Natural killer cell (primary cell): ENCODE results near the gene PRDM16. TPM values are rescaled to one million over a fixed set of nuclear protein-coding genes. Genes with fewer than 3 reads are reported as not detected.
"Not testable (repeated sequence)": the region's sequence is repeated elsewhere in the genome, so short reads cannot be mapped to it uniquely, and the experiment has no call there.

Experiments used
- ATAC-seq, 3 donors: fragments of 150-1000 bp in 2 of 3; fragments of 200-7000 bp in 1 of 3; cut with Tn5 transposase; 1 replicate in 1 of 3; 2 replicates in 2 of 3; pipeline ENCODE4 v1.10.0; 2021; ENCODE audit warnings: mild to moderate bottlenecking in 2 of 3, moderate library complexity in 2 of 3
- DNase-seq, 2 donors: peaks; one replicate each; pipeline versions ENCODE4 v3.0.0 to v3.0.0-alpha.2; 2013 to 2021; ENCODE audit warnings: mixed read lengths in 1 of 2
- H3K27ac ChIP-seq: one replicate; pipeline ENCODE4 v1.5.1; 2013; ENCODE audit warnings: mild to moderate bottlenecking, low read length
- H3K27me3 ChIP-seq: one replicate; pipeline ENCODE4 v1.6.1; 2013; ENCODE audit warnings: low read length; ENCODE audit not compliant: control insufficient read depth, insufficient read depth
- H3K36me3 ChIP-seq: one replicate; pipeline ENCODE4 v1.6.1; 2013; ENCODE audit warnings: low read length; ENCODE audit not compliant: control insufficient read depth, insufficient read depth
- H3K4me1 ChIP-seq: one replicate; pipeline ENCODE4 v1.6.1; 2013; ENCODE audit warnings: low read length; ENCODE audit not compliant: control insufficient read depth, insufficient read depth
- H3K4me3 ChIP-seq: one replicate; pipeline ENCODE4 v1.5.1; 2013; ENCODE audit warnings: low read length
- H3K9me3 ChIP-seq: one replicate; pipeline ENCODE4 v1.6.1; 2013; ENCODE audit warnings: low read length; ENCODE audit not compliant: control insufficient read depth, insufficient read depth
- H3K27ac Mint-ChIP-seq, 2 donors: one replicate each; pipeline ENCODE4 v1.8.0; 2022; ENCODE audit warnings: mild to moderate bottlenecking in 2 of 2, mixed read lengths in 2 of 2, moderate library complexity in 1 of 2
- H3K27me3 Mint-ChIP-seq, 2 donors: one replicate each; pipeline ENCODE4 v1.8.0; 2022; ENCODE audit warnings: low read depth in 2 of 2, mixed read lengths in 2 of 2
- H3K36me3 Mint-ChIP-seq: one replicate; pipeline ENCODE4 v1.8.0; 2022; ENCODE audit warnings: mixed read lengths
- H3K4me1 Mint-ChIP-seq, 2 donors: one replicate each; pipeline ENCODE4 v1.8.0; 2022; ENCODE audit warnings: mixed read lengths in 2 of 2
- H3K4me3 Mint-ChIP-seq: one replicate; pipeline ENCODE4 v1.8.0; 2022; ENCODE audit warnings: mild to moderate bottlenecking, moderate library complexity, mixed read lengths
- H3K9me3 Mint-ChIP-seq, 2 donors: one replicate each; pipeline ENCODE4 v1.8.0; 2022; ENCODE audit warnings: mixed read lengths in 2 of 2
- WGBS: methylation state at CpG from one replicate; pipeline ENCODE4 v1.1.7; 2013; ENCODE audit warnings: missing lambda C conversion rate; ENCODE audit not compliant: insufficient coverage; 5-methylcytosine and 5-hydroxymethylcytosine counted together
- intact Hi-C: fragments of 100-400 bp; cut with micrococcal nuclease; formaldehyde crosslinking; loops from one replicate; pipeline ENCODE4 v1.14.2; 2022
- total RNA-seq, 4 donors: library from RNA; stranded (reverse); fragments of 120-200 nt in 1 of 4; gene quantifications; one replicate each; pipeline versions ENCODE4 v1.2.3 to v1.2.4, GENCODE V29; 2013 to 2022
- TF ChIP-seq, protein P1 (sequence below): fragments of 200-600 bp; IDR thresholded peaks from one replicate; pipeline ENCODE4 v1.8.0; 2022; ENCODE audit warnings: antibody characterized with exemption

Gene PRDM16
- total RNA-seq, 3 donors from 2014 or later (not counting 1 experiment from before 2014, with no cell fraction given): 0.25 to 0.64 TPM; not detected in 1

DNA sequence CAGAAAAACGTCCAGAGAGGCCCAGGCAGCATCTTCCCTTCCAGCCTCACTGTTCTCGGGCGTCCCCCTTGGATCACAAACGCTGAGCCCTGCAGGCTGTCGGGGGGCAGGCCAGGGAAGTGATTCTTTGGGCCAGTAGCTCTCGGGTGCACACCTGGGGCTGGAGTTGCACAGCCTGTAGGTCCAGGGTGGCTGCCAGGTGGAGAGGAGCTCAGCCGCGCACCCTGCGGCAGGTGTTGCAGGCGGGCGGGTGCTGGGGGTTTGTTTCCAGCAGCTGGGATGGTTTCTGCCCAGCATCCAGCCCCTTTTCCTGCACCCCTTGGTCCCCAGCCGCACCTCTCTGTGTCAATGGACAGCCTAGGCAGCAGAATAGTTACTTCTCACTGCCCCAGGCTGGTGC, 15.7 kb downstream of the PRDM16 start:
- no peak for ATAC-seq
- peaks cover 0 to 3% of the 10 kb centered on the region in 2 donors for H3K27me3 Mint-ChIP-seq
- no peaks in the 10 kb centered on the region for H3K9me3 Mint-ChIP-seq
- 90% methylated on average over 12 of the region's 12 CpGs for WGBS
- intact Hi-C loops: no loop called here
- H3K4me3 Mint-ChIP-seq: no peak overlapping the region
- TF ChIP-seq, protein P1, sequence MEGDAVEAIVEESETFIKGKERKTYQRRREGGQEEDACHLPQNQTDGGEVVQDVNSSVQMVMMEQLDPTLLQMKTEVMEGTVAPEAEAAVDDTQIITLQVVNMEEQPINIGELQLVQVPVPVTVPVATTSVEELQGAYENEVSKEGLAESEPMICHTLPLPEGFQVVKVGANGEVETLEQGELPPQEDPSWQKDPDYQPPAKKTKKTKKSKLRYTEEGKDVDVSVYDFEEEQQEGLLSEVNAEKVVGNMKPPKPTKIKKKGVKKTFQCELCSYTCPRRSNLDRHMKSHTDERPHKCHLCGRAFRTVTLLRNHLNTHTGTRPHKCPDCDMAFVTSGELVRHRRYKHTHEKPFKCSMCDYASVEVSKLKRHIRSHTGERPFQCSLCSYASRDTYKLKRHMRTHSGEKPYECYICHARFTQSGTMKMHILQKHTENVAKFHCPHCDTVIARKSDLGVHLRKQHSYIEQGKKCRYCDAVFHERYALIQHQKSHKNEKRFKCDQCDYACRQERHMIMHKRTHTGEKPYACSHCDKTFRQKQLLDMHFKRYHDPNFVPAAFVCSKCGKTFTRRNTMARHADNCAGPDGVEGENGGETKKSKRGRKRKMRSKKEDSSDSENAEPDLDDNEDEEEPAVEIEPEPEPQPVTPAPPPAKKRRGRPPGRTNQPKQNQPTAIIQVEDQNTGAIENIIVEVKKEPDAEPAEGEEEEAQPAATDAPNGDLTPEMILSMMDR: no peak
- no peaks in the 10 kb centered on the region for H3K4me1 ChIP-seq
- no peaks in the 10 kb centered on the region for H3K36me3 Mint-ChIP-seq
- H3K27ac ChIP-seq: no peak overlapping the region
- DNase-seq: no peak
- no peaks in the 10 kb centered on the region for H3K9me3 ChIP-seq
- no peaks in the 10 kb centered on the region for H3K4me1 Mint-ChIP-seq
- H3K27ac Mint-ChIP-seq: no peak overlapping the region
- H3K4me3 ChIP-seq: no peak overlapping the region
- no peaks in the 10 kb centered on the region for H3K27me3 ChIP-seq
- no peaks in the 10 kb centered on the region for H3K36me3 ChIP-seq

DNA sequence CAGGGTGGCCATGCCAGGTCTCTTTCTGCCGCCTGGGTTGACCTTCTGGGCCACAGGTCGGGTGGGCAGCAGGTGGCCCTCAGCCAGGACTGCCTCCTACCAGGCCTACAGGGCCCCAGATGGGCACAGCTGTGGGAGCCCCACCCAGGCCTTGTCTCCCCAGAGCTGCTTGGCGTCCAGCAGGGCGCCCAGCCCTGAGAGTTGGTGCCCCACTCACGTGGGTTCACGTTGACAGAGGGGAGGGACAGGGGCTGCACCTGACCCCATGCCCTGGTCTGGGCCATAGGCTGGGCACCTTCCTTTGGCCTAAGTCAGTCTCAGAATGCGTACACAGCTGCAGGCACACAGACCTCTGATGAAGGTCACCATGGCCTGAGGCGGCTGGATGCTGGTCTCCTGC, 16.7 kb downstream of the PRDM16 start:
- H3K4me3 ChIP-seq: no peak overlapping the region
- H3K9me3 ChIP-seq: no peaks in the 10 kb centered on the region
- Mint-ChIP-seq H3K27ac (no peak overlapping the region), H3K9me3 (no peaks in the 10 kb centered on the region), H3K4me1 (no peaks in the 10 kb centered on the region), H3K36me3 (no peaks in the 10 kb centered on the region), H3K27me3 (no peaks in the 10 kb centered on the region), H3K4me3 (no peak overlapping the region)
- TF ChIP-seq, protein P1: no peak
- H3K36me3 ChIP-seq: no peaks in the 10 kb centered on the region
- no peaks in the 10 kb centered on the region for H3K4me1 ChIP-seq
- no peaks in the 10 kb centered on the region for H3K27me3 ChIP-seq
- ATAC-seq: no peak
- H3K27ac ChIP-seq: no peak overlapping the region
- DNase-seq: no peak
- intact Hi-C loops: no loop called here
- 65% methylated on average over 8 of the region's 8 CpGs for WGBS

DNA sequence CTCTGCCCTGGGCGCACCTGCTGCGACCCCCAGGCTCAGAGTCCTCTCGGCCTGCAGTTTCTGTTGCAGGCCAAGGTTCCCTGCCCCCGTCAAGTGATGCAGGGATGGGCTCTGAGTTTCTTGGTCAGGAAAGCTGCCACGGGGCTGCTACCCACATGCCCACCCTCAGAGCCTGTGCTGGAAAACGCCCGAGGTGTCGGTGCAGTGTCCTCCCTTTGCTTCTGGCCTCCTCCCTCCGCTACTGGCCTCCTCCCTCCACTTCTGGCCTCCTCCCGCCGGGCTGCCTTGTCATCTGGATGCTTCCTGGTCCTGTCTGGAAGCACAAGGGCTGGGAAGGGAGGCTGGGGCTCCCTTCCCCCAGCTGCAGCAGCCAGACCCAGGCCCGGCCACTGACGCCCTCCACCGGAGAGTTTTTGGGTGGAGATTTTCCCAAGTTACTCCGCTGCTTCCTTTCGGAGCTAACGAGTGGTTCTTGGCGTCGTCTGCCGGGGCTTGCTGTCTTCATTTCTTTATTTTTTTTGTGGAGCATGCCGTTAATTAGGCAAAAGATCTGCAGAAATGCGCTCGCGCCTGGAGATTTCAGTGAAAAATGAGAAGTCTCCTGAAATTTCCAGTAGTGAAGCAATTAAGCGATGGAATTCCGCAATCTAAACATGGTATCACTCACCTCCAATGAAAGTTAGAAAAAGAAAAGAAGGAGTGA, 17.4 kb downstream of the PRDM16 start:
- no peak overlapping the region for H3K27ac Mint-ChIP-seq
- H3K36me3 ChIP-seq: no peaks in the 10 kb centered on the region
- H3K27ac ChIP-seq: no peak overlapping the region
- H3K4me1 ChIP-seq: no peaks in the 10 kb centered on the region
- no peaks in the 10 kb centered on the region for H3K9me3 Mint-ChIP-seq
- ATAC-seq (no peak), DNase-seq (no peak)
- H3K27me3 ChIP-seq: no peaks in the 10 kb centered on the region
- TF ChIP-seq, protein P1: no peak
- WGBS: 87% methylated on average over 25 of the region's 26 CpGs
- H3K36me3 Mint-ChIP-seq: no peaks in the 10 kb centered on the region
- no peak overlapping the region for H3K4me3 ChIP-seq
- no peak overlapping the region for H3K4me3 Mint-ChIP-seq
- H3K27me3 Mint-ChIP-seq: no peaks in the 10 kb centered on the region
- no peaks in the 10 kb centered on the region for H3K9me3 ChIP-seq
- no peaks in the 10 kb centered on the region for H3K4me1 Mint-ChIP-seq
- intact Hi-C loops: no loop called here

DNA sequence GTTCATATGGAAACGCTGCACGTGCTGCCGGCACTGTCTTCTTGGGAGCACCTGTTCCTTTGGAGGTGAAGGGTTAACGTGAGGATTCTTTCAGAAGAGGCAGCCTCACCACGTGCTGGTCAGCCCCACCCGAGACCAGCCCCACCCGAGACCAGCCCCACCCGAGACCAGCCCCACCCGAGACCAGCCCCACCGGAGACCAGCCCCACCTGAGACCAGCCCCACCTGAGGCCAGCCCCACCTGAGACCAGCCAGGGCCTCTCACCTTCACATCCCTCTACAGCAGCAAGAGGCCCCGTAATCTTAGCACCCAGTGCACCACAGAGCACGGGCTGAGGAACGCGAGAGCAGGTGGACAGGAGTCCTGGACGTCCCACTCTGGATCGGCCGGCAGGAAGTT, 18.0 kb downstream of the PRDM16 start:
- H3K36me3 Mint-ChIP-seq: no peaks in the 10 kb centered on the region
- intact Hi-C loops: no loop called here
- TF ChIP-seq, protein P1: no peak
- H3K27ac ChIP-seq: no peak overlapping the region
- ATAC-seq (no peak), DNase-seq (no peak)
- no peaks in the 10 kb centered on the region for H3K27me3 Mint-ChIP-seq
- H3K27ac Mint-ChIP-seq: no peak overlapping the region
- WGBS: 73% methylated on average over 16 of the region's 17 CpGs
- no peaks in the 10 kb centered on the region for H3K36me3 ChIP-seq
- no peak overlapping the region for H3K4me3 Mint-ChIP-seq
- H3K27me3 ChIP-seq: no peaks in the 10 kb centered on the region
- H3K4me3 ChIP-seq: no peak overlapping the region
- no peaks in the 10 kb centered on the region for H3K4me1 ChIP-seq
- H3K9me3 ChIP-seq: no peaks in the 10 kb centered on the region
- no peaks in the 10 kb centered on the region for H3K9me3 Mint-ChIP-seq
- H3K4me1 Mint-ChIP-seq: no peaks in the 10 kb centered on the region

DNA sequence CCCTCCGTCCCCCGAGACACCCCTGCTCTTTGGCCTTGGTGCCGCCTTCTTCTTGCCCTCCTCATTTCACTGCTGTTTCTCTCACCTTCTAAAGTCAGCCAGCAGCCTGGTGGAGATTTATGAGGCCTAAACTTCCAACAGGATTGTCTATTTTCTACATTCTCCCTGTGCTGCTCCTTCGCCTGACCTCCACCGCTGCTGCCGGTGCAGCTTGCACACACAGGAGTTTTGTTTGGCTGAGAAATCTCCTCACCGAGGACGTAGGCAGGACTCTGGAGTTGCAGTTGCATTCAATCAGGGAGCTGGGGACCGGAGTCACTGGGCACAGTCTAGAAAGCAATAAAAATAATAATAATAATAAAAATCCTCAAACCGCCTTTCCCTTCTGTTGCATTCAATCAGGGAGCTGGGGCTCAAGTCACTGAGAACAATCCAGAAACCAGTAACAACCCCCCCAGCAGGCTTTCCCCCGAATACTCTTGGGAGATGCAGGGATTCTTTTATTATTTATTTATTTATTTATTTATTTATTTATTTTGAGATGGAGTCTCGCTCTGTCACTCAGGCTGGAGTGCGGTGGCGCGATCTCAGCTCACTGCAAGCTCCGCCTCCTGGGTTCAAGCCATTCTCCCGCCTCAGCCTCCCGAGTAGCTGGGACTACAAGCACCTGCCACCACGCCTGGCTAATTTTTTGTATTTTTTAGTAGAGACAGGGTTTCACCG, 19.1 kb downstream of the PRDM16 start:
- H3K36me3 Mint-ChIP-seq, H3K36me3 ChIP-seq, H3K27ac ChIP-seq, H3K9me3 Mint-ChIP-seq, H3K27me3 ChIP-seq, intact Hi-C loops, H3K27ac Mint-ChIP-seq, H3K4me3 Mint-ChIP-seq, DNase-seq, ATAC-seq, H3K27me3 Mint-ChIP-seq, H3K4me1 Mint-ChIP-seq, H3K4me1 ChIP-seq, H3K9me3 ChIP-seq, H3K4me3 ChIP-seq: not testable (repeated sequence)
- WGBS: 90% methylated on average over 17 of the region's 20 CpGs
